D721Med (cell line): ENCODE results near the gene NT5C3B.
"Not testable (repeated sequence)": the region's sequence is repeated elsewhere in the genome, so short reads cannot be mapped to it uniquely, and the experiment has no call there.

ENCODE experiments used
- DNase-seq: peaks from one replicate; pipeline ENCODE4 v3.0.0; 2011; ENCODE audit warnings: low spot score; ENCODE audit not compliant: insufficient read length
- FAIRE-seq: peaks from 2 replicates; lab custom pipeline; 2011; peaks lifted over from hg19 to GRCh38; lab: Jason Lieb, UNC
- CTCF ChIP-seq: IDR thresholded peaks from 2 replicates; pipeline ENCODE4 v1.5.1; 2012; ENCODE audit warnings: mild to moderate bottlenecking, control low read depth; ENCODE audit not compliant: insufficient read depth; ENCODE audit errors: missing control alignments

The NT5C3B gene

DNA sequence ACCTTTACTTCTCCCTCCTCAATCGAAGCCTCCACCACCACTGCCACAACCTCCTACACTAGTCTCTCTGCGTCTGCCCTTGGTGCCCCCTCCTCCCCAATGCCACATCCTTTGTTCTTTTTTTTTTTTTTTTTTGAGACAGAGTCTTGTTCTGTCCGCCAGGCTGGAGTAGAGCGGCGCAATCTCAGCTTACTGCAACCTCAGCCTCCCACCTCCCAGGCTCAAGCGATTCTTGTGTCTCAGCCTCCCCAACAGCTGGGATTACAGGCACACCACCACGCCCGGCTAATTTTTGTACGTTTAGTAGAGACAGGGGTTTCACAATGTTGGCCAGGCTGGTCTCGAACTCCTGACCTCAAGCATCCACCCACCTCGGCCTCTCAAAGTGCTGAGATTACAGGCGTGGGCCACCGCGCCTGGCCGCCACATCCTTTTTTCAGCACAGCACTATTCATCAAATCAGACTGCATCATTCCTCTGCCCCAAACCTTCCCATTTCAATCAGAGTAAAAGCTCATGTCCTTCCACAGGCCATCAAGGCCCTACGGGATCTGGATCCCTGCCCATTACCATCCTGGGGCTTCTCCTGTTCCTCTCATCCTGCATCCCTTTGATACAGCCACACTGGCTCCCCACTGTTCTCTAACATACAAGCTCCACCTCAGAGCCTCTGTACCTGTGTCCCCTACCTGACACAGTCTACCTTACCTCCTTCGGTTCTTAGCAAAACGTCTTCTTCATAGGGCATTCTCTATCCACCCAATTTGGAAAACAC is 27.2 kb upstream of the NT5C3B start:
- FAIRE-seq (no peak), DNase-seq (no peak)
- TF ChIP-seq CTCF, result no peak

- TF ChIP-seq CTCF, result no peak
- FAIRE-seq, result no peak
Observed at GRCh38 chr17:41860254-41860931, 24.4 kb upstream of the NT5C3B start.

DNA sequence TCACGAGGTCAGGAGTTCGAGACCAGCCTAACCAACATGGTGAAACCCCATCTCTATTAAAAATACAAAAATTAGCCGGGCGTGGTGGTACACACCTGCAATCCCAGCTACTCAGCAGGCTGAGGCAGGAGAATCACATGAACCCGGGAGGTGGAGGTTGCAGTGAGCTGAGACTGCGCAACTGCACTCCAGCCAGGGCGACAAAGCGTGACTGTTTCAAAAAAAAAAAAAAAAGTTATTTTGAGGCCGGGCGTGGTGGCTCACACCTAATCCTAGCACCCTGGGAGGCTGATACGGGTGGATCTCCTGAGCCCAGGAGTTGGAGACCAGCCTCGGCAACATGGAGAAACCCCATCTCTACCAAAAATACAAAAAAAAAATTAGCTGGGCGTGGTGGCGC is 15.3 kb upstream of the NT5C3B start:
- not testable (repeated sequence) for DNase-seq, FAIRE-seq

More at GRCh38 chr17:41860254-41860931, 24.4 kb upstream of the NT5C3B start:
- DNase-seq, result no peak

DNA sequence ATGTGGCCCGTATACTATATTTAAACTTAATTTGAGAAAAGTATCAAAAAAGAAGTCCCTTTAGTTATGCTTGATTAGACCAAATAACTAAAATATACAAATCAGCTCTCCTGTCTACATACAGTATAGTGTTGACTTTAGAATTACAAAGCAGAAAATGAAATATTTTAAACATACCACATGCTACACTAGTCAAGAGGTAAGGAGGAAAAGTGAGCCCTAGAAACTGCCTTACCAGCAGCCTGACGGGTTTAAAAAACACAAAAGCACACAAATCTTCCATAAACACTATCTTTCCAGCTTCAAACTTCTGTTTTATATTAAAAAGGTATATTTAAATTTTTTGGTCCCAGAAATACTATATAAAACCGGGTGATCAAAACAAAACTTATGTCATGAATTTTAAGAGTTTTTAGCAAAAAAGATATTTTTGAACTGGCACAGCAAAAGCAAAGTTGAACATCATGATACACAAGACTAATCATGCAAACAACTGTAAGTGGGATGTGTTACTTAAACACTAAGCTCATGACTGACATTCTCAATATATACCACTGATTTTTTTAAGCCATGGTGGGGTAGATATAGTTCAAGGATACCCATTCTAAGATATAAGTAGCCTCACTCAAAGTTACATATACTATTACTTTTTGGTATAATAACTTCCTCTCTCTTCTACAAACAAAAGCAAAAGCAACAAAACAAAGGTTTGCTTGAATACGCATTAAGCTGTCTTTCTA is 13.4 kb upstream of the NT5C3B start:
- DNase-seq (no peak), FAIRE-seq (no peak)
- TF ChIP-seq CTCF, result no peak

GRCh38 chr17:41848788-41849187 is 12.8 kb upstream of the NT5C3B start:
- no peak for DNase-seq
- no peak for FAIRE-seq
- no peak for TF ChIP-seq CTCF

DNA sequence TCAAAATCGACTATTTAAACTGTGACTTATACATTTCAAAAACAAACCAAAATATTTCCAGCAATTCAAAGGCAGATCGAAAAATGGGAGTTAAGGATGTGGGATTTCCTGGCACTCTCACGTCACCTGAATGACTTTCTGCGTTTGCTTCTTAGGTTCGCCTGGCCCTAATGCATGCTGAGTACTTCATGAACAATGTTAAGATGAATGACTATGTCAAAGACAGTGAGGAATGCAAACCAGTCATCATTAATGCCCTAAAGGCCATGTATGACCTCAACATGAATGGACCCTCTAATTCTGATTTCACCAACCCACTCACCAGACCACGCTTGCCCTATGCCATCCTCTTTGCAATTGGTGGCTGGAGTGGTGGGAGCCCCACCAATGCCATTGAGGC is 8.9 kb upstream of the NT5C3B start:
- DNase-seq (no peak), FAIRE-seq (no peak)
- TF ChIP-seq CTCF, result no peak

DNA sequence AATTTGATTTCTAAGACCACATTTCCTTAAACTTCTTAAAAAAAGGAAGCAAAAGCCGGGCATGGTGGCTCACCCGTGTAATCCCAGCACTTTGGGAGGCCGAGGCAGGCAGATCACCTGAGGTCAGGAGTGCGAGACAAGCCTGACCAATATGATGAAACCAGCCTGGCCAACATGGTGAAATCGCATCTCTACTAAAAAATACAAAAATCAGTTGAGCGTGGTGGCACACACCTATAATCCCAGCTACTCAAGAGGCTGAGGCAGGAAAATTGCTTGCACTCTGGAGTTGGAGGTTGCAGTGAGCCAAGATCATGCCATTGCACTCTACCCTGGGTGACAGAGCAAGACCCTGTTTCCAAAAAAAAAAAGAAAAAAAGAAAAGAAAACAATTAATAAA is 4.7 kb upstream of the NT5C3B start:
- DNase-seq, FAIRE-seq: not testable (repeated sequence)

DNA sequence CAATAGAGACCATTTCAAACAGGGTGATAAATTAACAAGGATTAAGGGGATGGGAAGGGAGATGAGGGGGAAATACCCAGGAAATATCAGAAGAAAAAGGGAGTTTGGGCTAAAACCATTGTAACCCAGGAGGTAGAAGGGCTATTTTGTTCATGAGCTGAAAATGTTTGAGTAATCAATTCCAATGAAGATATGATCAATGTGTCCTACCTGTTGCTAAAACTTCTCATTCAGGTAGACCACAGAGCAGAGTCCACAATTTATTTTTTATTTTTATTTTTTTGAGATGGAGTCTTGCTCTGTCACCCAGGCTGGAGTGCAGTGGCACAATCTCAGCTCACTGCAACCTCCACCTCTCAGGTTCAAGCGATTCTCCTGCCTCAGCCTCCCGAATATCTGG is 3.4 kb upstream of the NT5C3B start:
- not testable (repeated sequence) for DNase-seq, FAIRE-seq
